Measurements from ENCODE around the gene ZCCHC7.
A peak's percentile ranks its signal among the peaks of the same experiment; 100 is the strongest.

Gene ZCCHC7

DNA sequence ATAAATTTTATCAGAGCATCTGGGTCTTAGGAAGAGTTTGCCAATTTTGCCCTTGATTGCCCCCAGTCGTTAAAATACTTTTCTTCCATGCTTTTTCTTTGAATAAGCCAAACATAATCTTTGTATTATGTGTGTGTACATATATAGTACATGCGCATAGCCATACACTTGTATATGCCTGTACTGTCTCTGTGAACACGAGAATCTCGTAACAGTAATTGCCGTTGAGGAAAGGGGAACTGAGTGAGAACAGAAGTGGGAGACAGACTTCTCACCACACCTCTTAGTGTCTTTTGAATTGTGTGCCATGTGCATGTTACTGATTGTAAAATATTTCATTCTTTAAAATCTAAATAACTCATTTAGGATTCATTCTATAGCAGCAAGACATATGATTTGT is 222.5 kb downstream of the ZCCHC7 start:
- no peak for DNase-seq

DNA sequence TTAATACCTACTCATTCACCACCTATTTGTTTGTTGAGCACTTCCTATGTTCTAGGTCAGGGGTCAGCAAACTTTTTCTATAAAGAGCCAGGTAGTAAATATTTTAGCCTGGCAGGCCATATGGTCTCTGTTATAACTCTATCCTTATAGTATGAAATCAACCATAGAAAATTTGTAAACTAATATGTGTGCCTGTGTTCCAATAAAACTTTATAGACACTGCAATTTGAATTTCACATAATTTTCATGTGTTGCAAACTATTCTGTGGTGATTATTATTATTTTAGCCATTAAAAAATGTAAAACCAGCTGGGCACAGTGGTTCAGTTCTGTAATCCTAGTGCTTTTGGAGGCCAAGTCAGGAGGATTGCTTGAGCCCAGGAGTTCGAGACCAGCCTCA is 223.3 kb downstream of the ZCCHC7 start:
- DNase-seq = no peak

DNA sequence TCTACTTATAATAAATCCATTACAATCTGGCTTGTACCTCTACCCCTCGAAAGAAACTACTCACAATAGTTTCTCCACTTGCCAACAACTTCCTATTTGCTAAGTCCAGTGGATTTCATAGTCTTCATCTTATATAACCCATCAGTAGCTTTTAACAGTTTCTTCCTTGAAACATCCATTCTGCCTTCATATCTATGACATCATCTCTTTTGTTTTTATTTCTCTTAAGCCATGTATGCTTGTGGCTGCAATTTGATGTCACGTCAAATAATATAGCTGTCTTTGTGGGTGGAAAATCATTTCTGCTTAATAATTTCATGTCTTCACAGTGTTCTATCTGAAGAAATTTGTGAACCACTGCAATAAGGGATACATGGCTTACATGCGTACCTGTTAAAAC is 224.7 kb downstream of the ZCCHC7 start:
- no peak for DNase-seq

DNA sequence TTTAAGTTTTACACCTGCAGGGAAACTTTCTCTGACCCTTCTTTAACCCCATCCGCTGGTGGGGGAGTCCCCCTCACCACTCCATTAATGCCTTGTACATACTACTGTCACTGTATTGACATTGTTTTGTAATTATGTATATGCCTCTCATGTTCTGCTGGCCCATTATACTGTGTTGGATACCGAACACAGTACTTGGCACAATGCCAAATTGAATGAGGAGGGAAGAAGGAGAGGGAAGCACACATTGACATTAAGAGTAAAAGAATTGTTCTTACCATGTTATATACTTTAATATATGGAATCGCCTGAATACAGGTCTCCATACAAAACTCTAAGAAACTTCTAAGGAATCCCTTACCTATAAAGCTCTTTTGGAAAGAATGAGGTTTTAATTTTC is 228.5 kb downstream of the ZCCHC7 start:
- no peak for DNase-seq

DNA sequence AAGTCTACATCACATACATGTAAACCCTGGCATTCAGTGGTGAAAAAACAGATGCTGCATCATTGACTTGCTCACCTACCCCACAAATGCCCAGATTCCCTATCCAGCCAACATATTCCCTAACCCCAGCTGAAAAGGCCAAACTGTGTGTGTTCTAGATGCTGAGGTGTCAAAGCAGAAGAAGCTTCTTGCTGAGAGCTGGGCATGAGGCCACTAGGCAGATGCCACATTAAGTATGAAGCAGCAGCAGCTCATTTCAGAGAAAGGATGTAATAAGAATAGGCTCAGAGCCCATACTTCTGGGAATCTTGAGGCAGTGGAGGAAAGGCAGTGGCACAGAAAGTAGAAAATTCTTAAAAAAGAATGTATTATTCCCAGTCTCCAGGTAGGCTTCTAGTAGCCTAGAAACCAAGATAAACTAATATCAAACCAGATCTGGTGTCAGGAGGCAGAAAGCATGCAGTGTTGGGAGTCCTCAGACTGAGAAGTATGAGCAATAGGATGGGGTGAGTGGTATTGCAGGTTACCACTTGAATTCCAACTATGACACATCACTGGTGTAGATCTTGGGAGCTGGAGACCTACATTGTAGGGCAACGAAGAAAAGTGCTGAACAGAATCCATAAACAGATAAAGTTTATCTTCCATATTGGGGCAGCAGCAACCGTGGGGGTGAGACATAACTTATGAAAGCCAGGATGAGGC is 230.3 kb downstream of the ZCCHC7 start:
- peak; percentile 44 for DNase-seq

DNA sequence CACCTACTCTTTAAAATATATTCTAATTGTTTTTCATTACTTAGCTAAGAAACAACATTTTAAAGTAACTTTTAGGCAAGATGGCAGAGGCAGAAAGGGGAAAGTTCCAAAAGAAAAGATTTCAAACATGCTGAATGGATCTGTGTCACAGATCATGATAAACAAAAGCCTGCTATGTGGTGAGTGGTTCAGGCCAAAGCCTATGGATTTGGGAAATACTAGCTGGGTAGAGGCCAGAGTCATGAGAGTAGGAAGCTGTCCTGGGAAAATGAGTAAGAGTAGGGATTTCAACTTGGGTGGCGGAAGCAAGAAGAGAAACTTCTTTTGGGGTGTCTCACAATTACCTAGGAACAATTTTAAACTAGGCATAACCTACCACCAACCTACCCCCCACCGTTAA is 233.4 kb downstream of the ZCCHC7 start:
- DNase-seq = peak; percentile 6

DNA sequence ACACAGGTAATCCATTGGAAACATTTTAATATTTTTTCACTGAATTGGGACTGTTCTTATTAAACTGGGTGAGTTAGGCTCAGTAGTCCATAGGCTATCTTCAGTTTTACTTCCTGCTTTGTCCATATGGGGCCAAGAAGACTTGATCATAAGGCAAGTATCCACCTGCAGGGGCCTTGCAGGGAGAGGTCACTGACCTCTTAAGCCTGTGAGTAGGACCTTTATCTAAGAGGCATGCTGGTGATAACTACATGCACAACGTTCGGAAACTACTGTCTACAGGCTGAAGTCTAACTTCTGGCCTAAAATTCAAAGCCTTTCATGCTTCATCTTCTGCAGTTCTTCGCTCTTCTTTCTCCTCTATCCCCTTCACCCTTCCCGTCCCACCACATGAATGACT is 242.1 kb downstream of the ZCCHC7 start:
- DNase-seq = no peak

DNA sequence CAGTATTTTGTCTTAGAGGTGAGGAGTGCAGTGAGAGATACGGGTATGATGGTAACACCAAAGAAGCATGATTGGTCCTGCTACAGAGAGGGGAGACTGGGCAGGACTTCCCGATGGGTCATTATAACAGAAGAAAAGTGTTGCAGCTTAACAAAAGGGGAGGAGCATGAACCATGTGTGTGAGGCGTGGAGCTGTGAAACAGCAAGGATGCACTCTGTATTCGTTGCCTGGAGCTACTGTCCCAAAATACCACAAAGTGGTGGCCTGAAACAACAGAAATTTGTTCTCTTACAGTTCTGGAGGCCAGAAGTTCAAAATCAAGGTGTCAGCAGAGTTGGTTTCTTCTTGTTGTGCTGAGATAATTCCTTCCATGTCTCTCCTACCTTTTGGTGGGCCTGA is 242.8 kb downstream of the ZCCHC7 start:
- DNase-seq = no peak

DNA sequence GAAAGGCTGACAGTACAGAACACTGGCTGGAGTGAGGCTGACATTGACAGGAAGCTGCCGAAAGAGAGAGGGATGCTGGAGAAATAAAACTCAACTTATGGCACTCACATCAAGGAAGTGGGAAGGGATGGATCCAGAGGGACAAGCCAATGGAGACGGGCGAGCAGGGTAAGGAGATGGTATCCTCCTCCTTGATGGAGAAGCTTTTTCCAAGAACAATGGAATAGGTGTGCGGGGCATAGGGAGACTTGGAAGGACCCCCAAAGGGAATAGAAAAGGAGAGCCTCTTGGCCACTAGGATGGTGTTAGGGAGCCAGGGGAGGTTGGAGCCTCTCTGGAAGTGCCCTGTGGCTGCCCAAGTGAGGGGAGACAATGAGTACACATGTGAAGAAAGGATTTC is 243.8 kb downstream of the ZCCHC7 start:
- no peak for DNase-seq

DNA sequence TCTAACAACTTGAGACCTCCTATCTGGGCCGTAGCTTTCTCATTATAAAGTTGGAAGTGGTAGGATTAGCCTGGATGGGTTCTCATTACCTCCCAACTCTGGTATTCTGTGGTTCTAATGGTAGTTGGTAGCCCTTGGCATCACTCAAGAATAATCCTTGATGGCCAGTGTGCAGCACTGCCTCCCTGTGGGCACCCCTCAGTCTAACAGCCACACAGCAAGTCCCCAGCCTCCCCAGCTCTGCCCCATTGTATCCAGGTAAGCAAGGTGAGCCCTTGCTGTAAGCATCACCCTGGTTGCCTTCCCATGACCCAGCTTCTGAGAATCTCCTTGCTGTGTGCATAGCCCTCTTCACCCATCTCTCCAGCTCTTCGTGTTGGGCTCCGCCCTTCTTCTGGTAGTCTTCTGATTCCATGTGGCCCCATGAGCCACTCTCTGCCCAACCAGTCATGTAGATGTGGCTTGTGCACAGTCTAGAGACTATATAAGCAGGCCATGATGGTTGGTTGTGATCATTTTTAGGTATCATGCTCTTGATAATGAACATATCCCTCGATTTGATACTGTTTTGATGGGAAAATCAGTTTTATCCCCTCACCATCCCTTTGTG is 244.5 kb downstream of the ZCCHC7 start:
- DNase-seq = no peak

DNA sequence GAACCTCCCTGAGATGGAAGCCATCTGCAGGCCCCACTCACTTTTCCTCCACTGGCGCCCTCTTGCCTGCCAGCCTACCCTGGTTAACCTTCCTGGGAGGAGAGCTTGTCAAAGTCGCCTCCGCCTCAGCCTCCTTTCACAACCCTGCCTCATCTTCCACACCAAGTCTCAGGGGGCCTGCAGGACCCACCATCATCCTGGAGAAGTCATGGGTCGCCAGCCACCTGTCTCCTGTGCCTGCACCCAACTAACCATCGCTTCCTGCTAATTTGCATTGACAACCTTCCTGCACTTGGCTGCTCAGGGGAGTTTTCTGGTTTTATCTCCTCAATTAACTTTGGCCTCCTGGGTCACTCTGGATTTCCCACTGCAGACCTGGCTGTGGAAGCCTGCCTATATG is 249.3 kb downstream of the ZCCHC7 start:
- no peak for DNase-seq

DNA sequence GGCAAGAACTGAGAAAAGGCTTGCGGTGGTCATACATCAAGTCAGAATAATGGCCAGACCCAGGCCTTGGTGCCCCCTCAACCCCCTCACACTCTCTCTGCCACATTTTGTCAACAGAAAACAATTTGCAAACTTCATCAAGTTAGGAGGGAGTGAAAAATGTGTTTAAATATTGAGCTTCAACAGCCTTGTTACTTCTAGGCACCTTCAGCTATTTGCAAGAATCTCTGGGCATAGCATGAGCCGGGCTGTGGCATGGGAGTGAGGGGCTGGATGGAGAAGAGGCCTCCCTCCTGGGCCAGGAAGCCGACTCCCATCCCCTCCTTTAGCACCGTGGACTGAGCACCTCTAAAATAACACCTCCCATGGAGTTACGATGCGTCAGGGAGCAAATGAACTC is 249.9 kb downstream of the ZCCHC7 start:
- no peak for DNase-seq

DNA sequence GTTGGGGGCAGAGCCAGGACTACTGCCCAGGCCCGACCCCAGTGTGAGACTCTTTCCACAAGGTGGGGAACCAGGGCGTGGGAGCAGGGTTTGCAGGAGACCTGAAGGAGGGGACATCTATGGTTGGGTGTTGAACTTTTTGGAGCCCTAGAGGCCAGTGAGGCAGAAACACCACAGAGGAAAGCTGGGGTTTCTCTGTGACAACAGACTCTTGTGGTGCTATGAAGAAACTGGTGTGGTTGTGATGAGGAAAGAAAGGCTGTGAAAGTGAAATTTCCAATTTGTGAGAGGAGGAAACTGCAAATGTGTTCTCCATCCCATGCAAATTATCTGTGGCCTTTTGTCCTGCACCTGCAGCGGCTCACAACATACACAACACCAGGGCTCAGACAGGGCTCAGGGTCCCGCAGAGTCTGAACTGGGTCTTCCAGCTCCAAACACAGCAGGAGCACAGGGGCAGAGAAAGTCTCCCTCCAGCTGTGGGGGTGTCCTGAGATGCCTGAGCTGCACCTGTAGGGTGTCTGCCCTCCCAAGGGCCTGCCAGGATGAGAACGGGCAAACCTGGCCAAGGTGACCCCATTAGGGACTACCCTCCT is 250.7 kb downstream of the ZCCHC7 start:
- no peak for DNase-seq

DNA sequence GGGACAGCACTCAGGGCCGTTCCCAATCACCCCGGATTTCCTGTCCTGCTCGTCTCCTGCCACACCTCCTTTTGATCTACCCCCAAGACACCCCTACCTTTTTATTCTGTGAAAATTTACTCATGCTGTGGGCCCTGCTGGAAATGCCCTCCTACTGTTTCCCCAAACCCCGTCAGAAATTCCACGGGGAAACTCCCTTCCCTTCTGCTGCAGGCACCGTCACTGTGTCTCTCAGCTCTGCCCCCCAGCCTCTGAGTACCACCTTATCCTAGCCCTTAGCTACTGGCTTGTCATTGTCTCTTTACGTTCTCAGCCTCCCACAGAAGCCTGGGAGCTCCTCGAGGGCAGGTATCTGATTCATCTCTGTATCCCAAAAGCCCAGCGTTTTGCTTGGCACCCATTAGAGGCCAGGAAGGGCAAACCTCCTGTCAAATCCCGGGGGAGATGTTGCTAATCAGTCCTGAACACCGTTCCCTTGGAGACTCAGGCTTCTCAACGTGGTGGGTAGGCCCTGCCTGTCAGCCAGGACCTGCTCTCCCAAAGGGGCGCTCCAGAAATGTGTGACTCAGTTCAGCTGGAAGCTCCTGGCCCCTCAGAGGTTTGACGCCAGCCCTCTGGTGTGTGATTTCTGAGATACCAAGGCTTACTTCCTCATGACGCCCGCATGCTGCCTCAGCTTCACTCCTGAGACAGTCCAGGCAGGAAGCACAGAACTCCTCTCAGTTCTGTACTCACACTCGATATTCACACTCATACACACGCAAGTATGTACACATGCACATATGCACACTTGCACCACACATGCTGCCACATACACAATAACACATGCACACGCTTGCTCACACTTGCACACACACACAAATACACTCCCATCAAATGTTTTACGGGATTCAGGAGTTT is 251.4 kb downstream of the ZCCHC7 start:
- DNase-seq = peak; percentile 68

DNA sequence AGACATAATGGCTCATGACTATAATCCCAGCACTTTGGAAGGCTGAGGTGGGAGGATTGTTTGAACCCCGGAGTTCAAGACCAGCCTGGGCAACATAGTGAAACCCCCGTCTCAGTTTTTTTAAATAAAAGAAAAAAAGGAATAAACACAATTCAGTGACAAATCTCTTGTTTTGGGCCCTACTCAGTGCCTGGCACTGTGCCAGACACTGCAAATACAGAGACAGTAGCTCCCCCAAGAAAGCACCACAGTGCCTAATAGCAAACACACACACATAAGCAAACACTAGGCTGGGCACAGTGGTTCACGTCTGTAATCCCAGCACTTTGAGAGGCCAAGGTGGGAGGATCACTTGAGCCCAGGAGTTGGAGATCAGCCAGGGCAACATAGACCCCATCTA is 252.5 kb downstream of the ZCCHC7 start:
- no peak for DNase-seq

DNA sequence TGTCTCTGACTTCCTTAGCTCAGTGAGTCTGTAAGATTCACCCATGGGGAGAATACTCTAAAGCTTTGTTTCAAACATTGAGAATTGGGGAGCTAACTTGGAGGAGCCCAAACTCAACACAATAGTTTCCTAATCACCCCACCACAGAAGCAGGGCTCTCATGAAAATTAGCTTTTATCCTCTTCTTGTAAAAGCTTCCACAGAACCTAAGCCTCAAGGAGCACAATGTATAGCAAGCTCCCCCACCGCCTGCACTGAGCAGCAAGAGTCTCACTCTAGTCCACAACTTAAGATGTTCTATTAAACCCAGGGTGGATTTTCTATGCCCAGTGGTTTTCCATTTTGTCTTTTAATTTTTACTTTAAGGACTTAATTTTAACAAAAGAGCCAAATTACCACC is 253.2 kb downstream of the ZCCHC7 start:
- DNase-seq = no peak

DNA sequence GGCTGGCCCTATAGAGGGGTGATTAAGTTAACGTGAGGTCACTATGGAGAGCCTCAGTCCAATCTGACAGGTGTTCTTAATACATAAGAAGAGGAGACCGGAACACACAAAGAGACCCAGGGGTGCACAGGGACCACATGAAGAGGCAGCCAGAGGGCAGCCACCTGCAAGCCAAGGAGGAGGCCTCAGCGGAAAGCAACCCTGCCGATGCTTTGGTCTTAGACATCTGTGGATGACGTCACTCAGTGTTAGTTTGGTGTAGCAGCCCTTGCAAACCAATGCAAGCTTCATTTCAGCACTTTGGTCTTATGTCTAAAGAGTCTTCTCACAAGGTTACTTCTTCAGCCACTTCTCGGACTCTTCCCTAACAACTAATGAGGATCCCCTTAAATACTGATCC is 254.5 kb downstream of the ZCCHC7 start:
- DNase-seq = no peak

DNA sequence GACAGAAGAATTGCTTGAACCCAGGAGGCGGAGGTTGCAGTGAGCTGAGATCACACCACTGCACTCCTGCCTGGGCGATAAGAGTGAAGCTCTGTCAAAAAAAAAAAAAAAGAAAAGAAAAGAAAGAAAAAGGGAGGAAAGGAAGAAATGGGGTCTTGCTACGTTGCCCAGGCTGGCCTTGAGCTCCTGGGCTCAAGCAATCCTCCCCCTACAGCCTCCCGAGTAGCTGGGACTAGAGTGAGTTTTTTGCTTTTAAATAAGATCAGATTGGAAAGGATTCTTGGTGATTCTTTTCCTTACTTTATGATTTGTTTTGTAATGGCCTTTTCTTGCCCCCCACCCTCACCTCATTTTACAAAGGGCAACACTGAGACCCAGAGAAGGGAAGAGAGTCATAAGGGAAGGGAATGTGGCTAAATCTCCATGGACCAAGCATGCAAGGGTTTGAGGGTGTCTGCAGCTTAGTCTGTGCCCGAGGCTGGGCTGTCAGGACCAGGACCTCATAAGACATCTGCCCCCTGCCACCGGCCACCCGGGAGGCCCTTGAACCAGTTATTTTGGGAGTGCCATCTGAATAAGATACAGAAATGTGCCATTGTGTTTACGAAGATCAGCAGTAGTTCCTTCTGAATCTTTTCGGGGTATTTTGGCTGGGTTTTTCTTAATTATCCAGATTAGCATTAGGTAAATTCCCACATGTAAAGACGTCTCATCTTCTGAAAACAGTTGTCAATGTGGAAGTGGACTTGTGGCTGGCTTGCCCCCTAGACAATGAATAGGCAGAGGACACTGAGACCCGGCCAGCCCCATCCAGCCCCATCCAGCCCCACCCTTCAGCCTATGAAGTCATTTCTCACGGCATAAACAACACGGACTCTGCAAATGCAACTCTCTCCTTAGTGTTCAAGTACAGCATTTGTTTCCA is 257.6 kb downstream of the ZCCHC7 start:
- no peak for DNase-seq

DNA sequence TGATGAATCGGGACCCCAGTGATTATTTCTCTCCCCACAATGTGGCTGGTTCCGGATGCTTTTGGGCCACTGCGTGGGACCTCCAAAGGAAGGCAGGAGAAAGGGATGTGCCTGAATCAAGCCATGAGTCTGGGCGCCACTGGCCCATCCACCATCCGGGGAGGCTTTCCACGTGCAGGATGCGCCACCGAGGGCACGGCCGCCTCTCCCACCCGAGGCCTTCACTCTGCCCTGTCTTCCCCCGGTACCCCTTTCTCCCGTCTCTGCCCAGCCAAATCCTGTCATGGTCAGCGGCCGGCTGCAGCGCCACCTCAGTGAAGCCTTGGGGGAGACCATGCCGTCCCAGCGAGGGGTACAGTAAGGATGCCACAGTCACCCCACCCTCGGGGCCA is 258.2 kb downstream of the ZCCHC7 start:
- DNase-seq = no peak

DNA sequence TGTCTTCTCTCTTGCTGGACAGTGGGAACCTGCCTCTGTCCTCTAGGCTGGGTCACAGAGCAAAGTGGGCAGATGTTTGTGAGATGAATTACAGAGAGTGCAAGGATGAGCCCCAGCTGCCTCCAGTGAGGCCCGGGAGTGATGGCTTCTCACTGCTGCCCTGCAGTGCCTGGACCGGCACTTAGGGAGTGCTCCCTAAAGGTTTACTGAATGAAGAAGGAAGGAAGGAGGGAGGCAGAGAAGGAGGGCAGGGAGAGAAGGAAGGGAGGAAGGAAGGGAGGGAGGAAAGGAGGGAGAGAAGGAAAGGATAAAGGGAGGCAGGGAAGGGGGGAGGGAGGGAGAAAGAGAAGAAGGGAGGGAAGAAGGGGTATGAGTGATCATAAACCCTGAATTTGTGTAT is 259.5 kb downstream of the ZCCHC7 start:
- DNase-seq = no peak

DNA sequence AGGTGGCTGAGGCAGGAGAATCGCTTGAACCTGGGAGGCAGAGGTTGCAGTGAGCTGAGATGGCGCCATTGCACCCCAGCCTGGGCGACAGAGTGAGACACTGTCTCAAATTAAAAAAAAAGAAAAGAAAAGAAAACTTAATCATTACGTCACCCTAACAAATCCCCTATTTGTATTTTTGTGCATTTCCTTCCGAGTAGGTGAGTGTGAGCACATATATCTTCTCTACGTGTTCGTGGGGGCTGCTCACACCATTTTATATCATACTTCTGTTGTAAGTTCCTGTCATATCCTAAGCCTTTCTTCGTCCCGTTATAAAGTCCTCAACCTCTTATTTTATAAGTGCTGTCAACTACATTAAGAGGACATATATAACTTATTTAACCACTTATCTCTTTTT is 260.2 kb downstream of the ZCCHC7 start:
- no peak for DNase-seq

DNA sequence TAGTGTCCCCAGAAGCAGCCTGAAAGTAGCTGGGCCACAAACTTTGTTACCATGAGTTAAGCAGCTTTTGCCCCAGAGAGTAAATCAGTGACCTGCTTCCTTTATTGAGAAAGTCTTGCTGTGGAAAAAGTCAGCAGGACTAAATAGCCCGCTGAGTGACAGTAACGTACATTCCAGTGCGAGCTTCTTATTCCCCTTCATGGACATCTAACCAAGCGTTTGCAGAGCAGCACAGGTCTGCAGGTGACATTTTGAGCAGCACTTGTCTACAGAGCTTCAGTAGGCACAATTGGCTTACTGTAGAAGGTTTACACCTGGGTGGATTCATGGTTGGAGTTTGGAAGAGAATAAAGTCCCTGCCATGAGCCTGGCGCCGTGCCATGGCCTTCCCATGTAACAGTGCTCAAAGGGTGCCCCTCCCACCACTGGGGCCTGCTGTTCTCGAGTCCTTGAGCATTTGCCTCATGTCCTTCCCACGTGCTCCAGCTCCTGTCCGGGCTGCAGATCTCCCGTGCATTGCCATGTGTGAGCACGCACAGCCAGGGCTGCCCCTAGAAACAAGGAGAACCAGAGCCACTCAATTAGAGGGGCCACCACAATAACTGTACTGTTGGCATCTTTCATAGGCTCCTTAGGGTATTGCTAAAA is 260.8 kb downstream of the ZCCHC7 start:
- DNase-seq = no peak

All from fibroblast of upper back skin (primary cell).